HAP-1 (cell line): Measurements from ENCODE around the gene SORCS2.

Source experiments
- DNase-seq, 2 experiments: peaks; one replicate each; pipeline ENCODE4 v3.0.0-alpha.2; 2016 to 2020; ENCODE audit warnings: low spot score in 2 of 2
- H3K27me3 ChIP-seq: fragments of 250-450 bp; sonication (Bioruptor Pico); 2 replicates; pipeline ENCODE4 v1.5.1; 2020; ENCODE audit warnings: low read depth, mild to moderate bottlenecking, moderate library complexity
- H3K36me3 ChIP-seq: fragments of 250-450 bp; sonication (Bioruptor Pico); replicated peaks from 2 replicates; pipeline ENCODE4 v1.5.1; 2020; ENCODE audit warnings: mild to moderate bottlenecking
- H3K4me1 ChIP-seq: fragments of 250-450 bp; sonication (Bioruptor Pico); 2 replicates; pipeline ENCODE4 v1.5.1; 2020; ENCODE audit warnings: mild to moderate bottlenecking
- H3K4me3 ChIP-seq: fragments of 250-450 bp; sonication (Bioruptor Pico); 2 replicates; pipeline ENCODE4 v1.5.1; 2020; ENCODE audit warnings: mild to moderate bottlenecking, moderate library complexity
- H3K9me3 ChIP-seq: fragments of 250-450 bp; sonication (Bioruptor Pico); 2 replicates; pipeline ENCODE4 v1.5.1; 2020; ENCODE audit warnings: mild to moderate bottlenecking, moderate library complexity
- in situ Hi-C: fragments of 300-500 bp; cut with MboI; formaldehyde crosslinking; loops from 3 replicates; pipeline ENCODE4 v1.14.3; 2020; ENCODE audit warnings: low sequenced_read_pairs, inconsistent platforms, mixed read lengths

The SORCS2 gene

DNA sequence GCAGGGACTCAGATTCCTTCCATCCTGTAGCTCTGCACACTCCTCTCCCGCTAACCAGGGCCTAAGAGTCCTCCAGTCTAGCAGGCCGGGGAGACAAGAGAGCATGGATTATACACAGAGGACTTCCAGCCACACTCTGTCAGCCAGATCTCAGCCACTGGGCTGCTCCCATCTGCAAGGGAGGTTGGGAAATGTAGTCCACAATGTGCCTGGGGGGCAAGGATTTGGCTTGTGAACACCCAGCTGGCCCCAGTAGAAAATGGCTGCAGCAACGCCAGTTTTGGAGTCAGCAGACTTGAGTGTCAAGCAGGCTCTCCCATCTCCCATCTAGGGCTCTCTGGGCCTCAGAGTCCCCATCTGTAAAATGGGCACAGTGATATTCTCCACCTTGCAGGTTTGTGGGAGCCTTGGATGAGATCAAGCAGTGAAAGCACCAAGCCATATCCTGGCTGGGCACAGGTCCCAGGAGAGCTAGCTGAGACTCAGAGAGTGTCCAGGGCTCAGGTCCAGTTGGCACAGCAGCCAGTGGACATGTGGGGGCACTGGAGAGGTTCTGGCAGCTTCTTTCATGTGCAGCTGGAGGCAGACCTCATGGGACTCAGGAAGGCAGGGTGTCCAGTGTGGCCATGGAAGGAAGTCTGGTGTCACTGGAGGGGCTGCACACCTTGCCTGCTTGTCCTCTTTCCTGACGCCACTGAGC lies 227.8 kb downstream of the SORCS2 start:
- peaks cover under 1% of the 10 kb centered on the region; the same call in 1 of the 2 replicates for H3K27me3 ChIP-seq
- H3K36me3 ChIP-seq, result no peaks in the 10 kb centered on the region
- DNase-seq, result no peak
- no peak overlapping the region for H3K4me3 ChIP-seq
- no peaks in the 10 kb centered on the region for H3K9me3 ChIP-seq
- in situ Hi-C loops, result no loop called here
- H3K4me1 ChIP-seq, result no peaks in the 10 kb centered on the region

DNA sequence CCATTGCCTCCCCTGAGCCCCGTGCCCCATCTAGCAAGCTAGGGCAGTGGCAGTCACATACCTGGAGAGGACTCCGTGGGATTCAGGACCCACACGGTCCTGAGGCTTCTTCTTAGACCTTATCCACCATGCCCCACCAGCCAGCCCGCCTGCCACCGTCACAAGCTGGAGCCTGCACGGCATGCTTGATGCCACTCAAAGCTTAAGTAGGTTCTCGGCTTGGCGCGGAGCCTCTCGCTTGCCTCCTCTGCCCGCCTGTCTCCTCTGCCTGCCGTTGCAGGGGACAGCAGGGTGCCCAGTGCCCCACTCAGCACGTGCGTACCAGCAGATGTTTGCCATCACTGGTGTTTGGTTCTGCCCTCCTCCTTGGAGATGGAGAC lies 228.3 kb downstream of the SORCS2 start:
- Histone ChIP-seq H3K36me3 (no peaks in the 10 kb centered on the region), H3K4me1 (no peaks in the 10 kb centered on the region), H3K9me3 (no peaks in the 10 kb centered on the region), H3K27me3 (no peaks in the 10 kb centered on the region), H3K4me3 (no peak overlapping the region)
- DNase-seq, result no peak
- in situ Hi-C loops, result no loop called here

GRCh38 chr4:7421356-7422150 lies 229.2 kb downstream of the SORCS2 start:
- DNase-seq, result no peak
- H3K36me3 ChIP-seq, result no peaks in the 10 kb centered on the region
- in situ Hi-C loops, result no loop called here
- no peaks in the 10 kb centered on the region for H3K27me3 ChIP-seq
- H3K4me1 ChIP-seq, result no peaks in the 10 kb centered on the region
- no peak overlapping the region for H3K4me3 ChIP-seq
- H3K9me3 ChIP-seq, result no peaks in the 10 kb centered on the region

DNA sequence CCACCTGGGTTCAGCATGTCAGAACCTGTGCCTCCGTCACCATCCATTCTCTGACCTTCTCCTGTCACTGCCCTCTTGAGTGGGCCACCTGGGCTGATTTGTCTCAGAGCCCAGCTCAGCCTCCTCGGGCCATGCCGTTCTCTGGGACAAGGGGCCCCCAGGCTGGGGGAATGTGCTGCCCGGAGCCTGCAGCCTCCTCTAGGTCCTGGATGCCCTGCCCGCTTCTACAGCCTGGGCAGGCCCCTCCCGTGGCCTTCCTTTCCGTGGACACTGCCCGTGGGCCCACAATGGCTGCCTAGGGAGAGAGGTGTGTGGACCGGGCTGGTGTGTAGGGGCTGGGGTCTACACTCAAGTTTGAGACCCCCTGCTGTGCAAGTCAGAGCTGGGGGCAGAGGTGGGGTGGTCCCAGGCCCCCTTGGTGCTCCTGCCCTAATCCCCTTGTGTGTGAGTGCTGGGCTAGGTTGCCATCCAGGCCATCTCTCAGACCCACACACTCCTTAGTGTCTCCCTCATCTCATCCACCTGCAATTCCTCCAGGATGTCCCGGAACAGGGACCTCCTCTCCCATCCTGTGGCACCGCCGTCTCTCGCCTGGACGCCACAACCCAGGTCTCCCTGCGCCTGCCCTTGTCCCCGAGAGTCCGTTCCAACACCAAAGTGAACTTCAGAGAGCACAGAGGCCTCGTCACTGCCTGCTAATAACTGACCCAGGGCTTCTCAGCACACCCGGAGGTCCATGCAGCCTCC lies 230.0 kb downstream of the SORCS2 start:
- H3K27me3 ChIP-seq, result no peaks in the 10 kb centered on the region
- no peaks in the 10 kb centered on the region for H3K9me3 ChIP-seq
- no peak overlapping the region for H3K4me3 ChIP-seq
- no peaks in the 10 kb centered on the region for H3K36me3 ChIP-seq
- in situ Hi-C loops, result no loop called here
- no peaks in the 10 kb centered on the region for H3K4me1 ChIP-seq
- no peak for DNase-seq

- Histone ChIP-seq H3K27me3 (no peaks in the 10 kb centered on the region), H3K9me3 (no peaks in the 10 kb centered on the region), H3K4me3 (no peak overlapping the region), H3K4me1 (no peaks in the 10 kb centered on the region), H3K36me3 (no peaks in the 10 kb centered on the region)
- no peak for DNase-seq
- in situ Hi-C loops, result no loop called here
Measured at GRCh38 chr4:7422898-7423180, 230.5 kb downstream of the SORCS2 start.

GRCh38 chr4:7423391-7423790 lies 231.1 kb downstream of the SORCS2 start:
- no peaks in the 10 kb centered on the region for H3K36me3 ChIP-seq
- DNase-seq, result no peak
- H3K4me3 ChIP-seq, result no peak overlapping the region
- in situ Hi-C loops, result no loop called here
- no peaks in the 10 kb centered on the region for H3K4me1 ChIP-seq
- H3K9me3 ChIP-seq, result no peaks in the 10 kb centered on the region
- H3K27me3 ChIP-seq, result no peaks in the 10 kb centered on the region

- Histone ChIP-seq H3K36me3 (no peaks in the 10 kb centered on the region), H3K4me1 (no peaks in the 10 kb centered on the region), H3K4me3 (no peak overlapping the region), H3K27me3 (no peaks in the 10 kb centered on the region), H3K9me3 (no peaks in the 10 kb centered on the region)
- no peak for DNase-seq
- in situ Hi-C loops, result no loop called here
Measured at GRCh38 chr4:7423801-7424552, 231.6 kb downstream of the SORCS2 start.

GRCh38 chr4:7424553-7425111 lies 232.3 kb downstream of the SORCS2 start:
- Histone ChIP-seq H3K36me3 (no peaks in the 10 kb centered on the region), H3K4me3 (no peak overlapping the region), H3K4me1 (no peaks in the 10 kb centered on the region), H3K9me3 (no peaks in the 10 kb centered on the region), H3K27me3 (no peaks in the 10 kb centered on the region)
- in situ Hi-C loops, result no loop called here
- no peak for DNase-seq

DNA sequence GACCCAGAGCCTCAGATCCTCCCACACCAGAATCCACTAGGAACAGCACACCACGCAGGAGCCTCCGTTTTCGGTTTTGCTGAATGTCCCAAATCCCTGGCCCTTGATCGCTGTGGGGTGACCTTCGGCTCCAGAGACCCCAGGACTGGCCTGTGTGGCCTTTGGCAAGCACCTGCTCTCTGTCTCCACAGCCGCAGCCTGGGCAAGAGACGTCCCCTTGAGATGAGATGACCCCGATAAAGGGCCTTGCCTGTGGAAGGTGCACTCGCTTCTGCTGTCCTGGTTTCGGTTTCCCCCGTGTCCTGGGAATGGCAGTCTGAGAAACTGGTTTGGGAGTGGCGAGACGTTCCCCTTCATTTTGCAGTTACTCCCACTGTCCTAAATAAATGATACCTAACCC lies 232.8 kb downstream of the SORCS2 start:
- H3K9me3 ChIP-seq, result no peaks in the 10 kb centered on the region
- H3K36me3 ChIP-seq, result no peaks in the 10 kb centered on the region
- in situ Hi-C loops, result no loop called here
- H3K27me3 ChIP-seq, result no peaks in the 10 kb centered on the region
- no peaks in the 10 kb centered on the region for H3K4me1 ChIP-seq
- H3K4me3 ChIP-seq, result no peak overlapping the region
- no peak for DNase-seq

- no peaks in the 10 kb centered on the region for H3K36me3 ChIP-seq
- in situ Hi-C loops, result no loop called here
- H3K4me3 ChIP-seq, result no peak overlapping the region
- no peaks in the 10 kb centered on the region for H3K9me3 ChIP-seq
- no peak for DNase-seq
- no peaks in the 10 kb centered on the region for H3K27me3 ChIP-seq
- no peaks in the 10 kb centered on the region for H3K4me1 ChIP-seq
Measured at GRCh38 chr4:7425591-7426468, 233.5 kb downstream of the SORCS2 start.

DNA sequence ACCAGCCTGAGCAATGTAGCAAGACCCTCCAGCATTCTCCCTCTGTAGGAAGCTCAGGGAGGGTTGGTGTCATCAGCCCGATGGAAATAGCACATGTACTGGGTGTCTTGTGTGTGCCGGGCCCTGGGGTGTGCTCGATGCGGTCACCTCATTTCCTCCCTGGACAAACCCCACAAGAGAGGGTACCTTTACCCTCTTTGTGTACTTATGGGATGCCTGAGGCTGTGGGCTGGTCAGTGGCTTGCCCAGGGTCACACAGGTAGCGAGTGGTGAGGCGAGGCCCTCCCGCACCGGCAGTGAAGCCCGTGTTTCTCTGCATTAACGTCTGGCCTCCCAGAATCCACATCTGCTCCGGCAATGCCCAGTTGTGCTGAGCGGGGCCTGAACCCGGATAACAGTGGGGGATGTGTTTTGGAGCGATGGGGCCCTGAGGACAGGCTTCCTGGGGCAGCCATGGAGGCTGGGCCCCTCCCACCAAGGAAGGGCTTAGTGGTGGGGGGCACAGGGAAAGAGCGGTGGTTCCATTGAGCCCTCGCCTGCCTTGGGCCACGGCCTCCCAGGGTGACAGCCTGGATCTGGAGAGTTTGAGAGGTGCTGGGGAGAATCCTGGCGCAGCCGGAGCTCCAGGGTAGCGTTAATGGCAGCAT lies 234.3 kb downstream of the SORCS2 start:
- DNase-seq, result no peak
- Histone ChIP-seq H3K4me1 (no peaks in the 10 kb centered on the region), H3K36me3 (no peaks in the 10 kb centered on the region), H3K27me3 (no peaks in the 10 kb centered on the region), H3K4me3 (no peak overlapping the region), H3K9me3 (no peaks in the 10 kb centered on the region)
- in situ Hi-C loops, result no loop called here

- Histone ChIP-seq H3K4me3 (no peak overlapping the region), H3K27me3 (no peaks in the 10 kb centered on the region), H3K36me3 (no peaks in the 10 kb centered on the region), H3K9me3 (no peaks in the 10 kb centered on the region), H3K4me1 (no peaks in the 10 kb centered on the region)
- no peak for DNase-seq
- in situ Hi-C loops, result no loop called here
Measured at GRCh38 chr4:7427361-7427760, 235.0 kb downstream of the SORCS2 start.
